GM12891 (cell line): Measurements from ENCODE around the gene PCID2.

Experiments
- POLR2A ChIP-seq: IDR thresholded peaks from 2 replicates; pipeline ENCODE4 v1.6.1; 2011; ENCODE audit warnings: low read depth, low read length, control low read depth
- POLR2AphosphoS5 ChIP-seq: IDR thresholded peaks from 2 replicates; pipeline ENCODE4 v1.6.1; 2011; ENCODE audit warnings: low read depth, low read length, control low read depth

- TF ChIP-seq POLR2AphosphoS5 (no peak; the same call in 1 of the 2 replicates), POLR2A (no peak)
These were observed 514 bp downstream of the PCID2 start for GRCh38 chr13:113207890-113208420.
